SK-N-MC (cell line): ENCODE measurements around the gene USP22.

Experiments used
- EZH2 ChIP-seq: fragments of 200-600 bp; sonication (generic); IDR thresholded peaks from one replicate; pipeline ENCODE4 v1.6.1; 2017; ENCODE audit warnings: antibody characterized with exemption
- FOXP2 ChIP-seq: optimal IDR thresholded peaks from 2 replicates; pipeline ENCODE3; 2011; ENCODE audit warnings: mild to moderate bottlenecking, moderate library complexity; ENCODE audit not compliant: insufficient read depth; ENCODE audit errors: extremely low read length, control extremely low read depth
- POLR2AphosphoS5 ChIP-seq: IDR thresholded peaks from 2 replicates; pipeline ENCODE4 v1.6.1; 2012; ENCODE audit warnings: mild to moderate bottlenecking, low read depth, low read length, borderline replicate concordance

DNA sequence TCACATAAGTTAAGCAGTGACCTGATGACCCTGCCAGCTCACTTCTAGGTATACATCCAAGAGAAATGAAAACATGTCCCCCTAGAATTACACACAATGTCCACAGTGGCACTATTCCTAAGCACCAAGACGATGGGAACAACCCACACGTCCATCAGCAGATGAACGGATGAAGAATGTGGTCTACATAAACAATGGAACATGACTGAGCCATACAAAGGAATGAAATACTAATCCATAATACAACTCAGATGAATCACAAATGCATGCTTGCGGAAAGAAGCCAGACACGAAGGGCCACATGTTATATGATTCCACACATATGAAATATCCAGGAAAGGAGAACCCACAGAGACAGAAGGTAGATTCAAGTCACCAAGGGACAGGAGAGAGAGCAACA is 17.4 kb downstream of the USP22 start:
- TF ChIP-seq EZH2 (no peak), POLR2AphosphoS5 (no peak), FOXP2 (no peak)
